Left colon (tissue), 2 donors: ENCODE data around the gene NRG2. TPM values are rescaled to one million over a fixed set of nuclear protein-coding genes. Genes with fewer than 3 reads are reported as not detected.

Experiments used
- ATAC-seq: fragments of 200-7000 bp; cut with Tn5 transposase; one replicate; pipeline ENCODE4 v1.9.1; 2020; ENCODE audit warnings: mild to moderate bottlenecking, moderate library complexity
- DNase-seq, 2 donors: peaks; one replicate each; pipeline ENCODE4 v3.0.0-alpha.2; 2020
- intact Hi-C, 2 donors: fragments of 100-400 bp; cut with DNase I in 1 of 2; cut with micrococcal nuclease in 1 of 2; formaldehyde crosslinking; loops; one replicate each; pipeline versions ENCODE4 v1.11.2 to v1.14.0; 2022; cut with DNase I, micrococcal nuclease
- total RNA-seq, 2 donors: library from RNA; stranded (reverse); fragmentation: NEBNext Ultra II Directional; extraction: Animal tissue kit (Norgen Biotek cat#: 25700); gene quantifications; one replicate each; pipeline ENCODE4 v1.2.1, GENCODE V29; 2021
- donor health status: DM: no; HTN: no; CAD: no.
- donor health status: DM: yes; HTN: yes; CAD: no.

Gene NRG2
- total RNA-seq, 2 donors from 2014 or later = 0.06 to 1.1 TPM

DNA sequence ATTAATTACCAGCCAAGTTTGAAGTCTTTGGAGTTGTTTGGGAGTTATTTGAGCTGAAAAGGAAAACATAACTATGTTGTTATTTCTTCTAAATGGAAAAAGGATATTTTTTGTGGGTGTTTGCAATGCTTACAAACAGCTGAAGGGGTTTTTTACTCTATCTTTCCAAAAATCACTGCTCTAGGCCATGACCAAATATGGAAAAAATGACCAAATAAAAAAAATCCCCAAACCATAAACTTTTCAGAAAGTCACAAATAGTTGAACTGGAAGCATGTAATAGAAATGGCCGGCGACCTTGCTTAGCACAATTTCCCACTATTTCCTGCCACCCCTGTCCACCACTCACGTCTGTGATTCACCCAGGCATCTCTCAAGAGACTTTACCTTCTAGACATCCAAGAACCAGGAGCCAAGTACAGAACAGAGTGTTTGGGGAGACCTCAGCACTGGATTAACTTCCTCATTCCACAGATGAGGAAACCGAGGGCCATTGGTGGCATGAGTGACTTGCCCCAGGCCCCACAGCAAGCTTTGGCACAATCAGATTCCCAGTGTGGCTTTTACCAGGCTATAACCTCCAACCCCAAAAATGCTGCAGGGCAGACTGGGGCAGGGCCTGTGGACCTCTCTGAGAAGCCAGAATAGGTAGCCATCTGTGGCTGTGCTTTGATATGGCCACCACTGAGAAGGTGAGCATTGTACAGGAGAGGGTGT lies 84.5 kb downstream of the NRG2 start:
- intact Hi-C loops = no loop called here
- DNase-seq (no peak), ATAC-seq (no peak)

DNA sequence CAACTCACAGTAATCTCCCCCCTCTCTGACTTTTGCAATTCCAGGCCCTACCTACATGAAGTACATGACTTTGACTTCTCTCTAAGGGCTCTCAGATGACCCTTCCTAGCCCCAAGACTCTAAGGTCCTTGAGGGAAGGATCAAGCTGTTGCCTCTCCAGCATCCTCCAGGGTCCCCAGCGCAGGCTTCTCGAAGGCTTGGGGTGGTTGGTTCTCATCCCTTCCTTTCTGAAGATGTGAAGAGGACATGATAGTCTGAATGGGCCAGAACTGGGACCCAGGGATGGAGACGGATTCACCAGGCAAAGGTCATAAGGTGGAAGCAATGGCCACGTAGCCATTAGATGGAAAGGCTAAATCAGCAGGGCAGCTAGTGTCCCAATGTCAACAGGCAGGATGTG lies 86.8 kb downstream of the NRG2 start:
- intact Hi-C loops = no loop called here
- ATAC-seq (no peak), DNase-seq (no peak)

DNA sequence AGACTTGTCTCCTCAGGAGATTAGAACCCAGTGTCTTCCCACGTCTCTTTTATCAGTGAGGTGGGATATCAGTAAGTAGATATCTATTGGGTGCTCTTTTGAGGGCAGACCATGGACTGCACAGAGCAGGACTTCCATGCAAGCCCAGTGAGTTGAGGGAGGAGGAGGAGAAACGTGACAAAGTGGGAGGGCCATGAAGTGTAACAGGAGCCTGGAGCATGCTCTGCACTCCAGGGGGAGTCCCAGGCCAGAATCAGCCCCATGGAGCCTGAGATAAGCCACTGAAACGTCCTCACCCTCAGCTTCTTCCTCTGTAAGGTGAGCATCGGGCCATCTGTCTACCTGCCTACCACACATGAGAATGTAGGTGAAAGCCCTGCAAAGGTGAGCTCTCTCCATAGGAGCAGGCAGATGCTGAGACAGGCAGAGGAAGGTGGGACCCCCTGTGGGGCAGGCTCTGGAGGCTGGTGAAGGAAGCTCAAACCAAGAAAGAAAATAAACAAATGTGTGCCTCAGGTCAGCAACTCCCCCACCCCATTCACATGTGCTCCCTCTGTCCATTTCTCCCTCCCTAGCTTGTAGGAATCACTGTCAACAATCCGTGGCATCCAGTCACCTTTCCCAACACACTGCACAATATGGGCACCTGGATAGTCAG lies 87.4 kb downstream of the NRG2 start:
- intact Hi-C loops = no loop called here
- DNase-seq = no peak
- ATAC-seq = no peak

DNA sequence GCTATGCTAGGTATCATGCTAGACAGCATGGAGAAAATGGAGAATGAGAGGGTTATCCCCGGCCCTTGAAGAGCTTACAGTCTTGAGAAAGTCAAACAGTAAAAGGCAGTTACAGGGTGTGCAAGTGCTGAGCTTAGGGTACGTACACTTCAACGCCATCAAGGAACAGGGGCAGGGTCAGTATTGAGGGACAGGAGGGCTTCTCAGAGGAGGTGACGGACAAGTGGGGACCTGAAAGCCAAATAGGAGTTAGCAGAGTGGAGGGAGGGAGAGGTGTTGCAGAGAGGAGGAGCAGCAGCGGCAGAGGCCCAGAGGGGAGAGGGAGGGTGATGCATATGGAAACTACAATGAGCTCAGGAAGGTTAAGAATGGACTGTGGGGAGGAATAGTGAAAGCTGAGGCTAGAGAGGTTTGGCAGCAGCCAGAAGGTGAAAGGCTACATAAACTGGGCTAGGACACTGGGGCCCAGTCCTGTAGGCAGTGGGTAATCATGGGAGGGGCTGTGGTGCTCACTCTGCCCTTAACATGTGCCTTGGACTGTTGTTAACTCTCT lies 88.0 kb downstream of the NRG2 start:
- no peak for ATAC-seq
- intact Hi-C loops = no loop called here
- no peak for DNase-seq

DNA sequence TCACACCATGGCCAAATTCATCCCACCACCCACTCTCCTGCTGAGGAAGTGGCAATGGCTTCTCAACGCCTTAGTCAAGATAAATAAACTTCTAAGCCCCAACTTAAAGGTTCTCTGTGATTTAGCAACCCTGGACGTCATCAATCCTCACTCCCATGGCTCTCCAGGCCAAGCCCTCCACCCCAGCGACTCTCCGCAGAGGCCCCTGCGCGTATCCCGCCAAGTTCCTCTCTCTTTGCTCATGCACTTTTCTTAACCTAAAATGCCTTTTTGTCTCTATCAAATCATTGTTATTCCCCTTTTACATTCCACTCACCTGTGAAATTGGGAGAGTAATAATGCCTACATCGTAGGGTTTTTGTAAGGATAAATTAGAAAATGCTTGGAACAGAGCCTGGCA lies 88.6 kb downstream of the NRG2 start:
- ATAC-seq (no peak), DNase-seq (no peak)
- intact Hi-C loops = no loop called here

DNA sequence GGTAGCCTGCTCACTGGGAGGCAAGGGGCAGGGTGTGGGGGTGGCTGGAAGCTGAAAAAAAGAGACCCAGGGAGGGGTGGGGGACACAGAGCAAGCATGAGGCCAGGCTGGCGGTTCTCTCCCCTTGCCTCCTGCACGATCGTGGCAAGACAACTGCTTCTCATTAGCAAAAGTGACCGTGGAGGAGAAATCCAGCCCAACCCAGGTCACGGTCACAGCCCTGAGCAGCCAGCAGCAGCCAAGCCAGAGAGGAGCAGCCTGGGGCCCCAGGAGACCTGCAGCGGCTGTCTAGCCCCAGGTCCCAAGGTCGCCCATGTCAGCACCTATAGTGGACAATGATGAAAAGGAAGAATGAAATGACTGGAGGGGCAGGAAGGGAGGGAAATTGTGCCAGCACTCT lies 89.1 kb downstream of the NRG2 start:
- DNase-seq (no peak), ATAC-seq (no peak)

DNA sequence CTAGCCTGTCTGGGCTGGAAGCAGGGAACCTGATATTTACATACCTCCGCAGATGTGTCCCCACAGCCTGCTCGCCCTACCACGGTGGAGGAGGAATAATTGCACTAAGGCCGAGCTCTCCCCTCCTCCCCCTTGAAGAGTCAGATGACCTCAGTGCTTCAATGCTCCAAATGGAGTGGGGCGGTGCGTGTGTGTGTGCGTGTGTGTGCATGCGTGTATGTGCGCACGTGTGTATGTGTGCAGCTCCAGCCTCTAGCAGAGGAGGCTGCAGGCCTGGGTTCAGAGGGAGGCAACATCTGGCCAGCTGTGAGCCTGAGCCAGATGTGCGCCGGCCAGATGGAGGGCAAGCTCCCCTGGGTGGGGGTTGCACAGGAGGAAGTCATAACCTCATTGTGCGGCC lies 90.5 kb downstream of the NRG2 start:
- ATAC-seq (no peak), DNase-seq (no peak)
- intact Hi-C loops = no loop called here

More for the DNA sequence above, 89.1 kb downstream of the NRG2 start:
- intact Hi-C loops = no loop called here

DNA sequence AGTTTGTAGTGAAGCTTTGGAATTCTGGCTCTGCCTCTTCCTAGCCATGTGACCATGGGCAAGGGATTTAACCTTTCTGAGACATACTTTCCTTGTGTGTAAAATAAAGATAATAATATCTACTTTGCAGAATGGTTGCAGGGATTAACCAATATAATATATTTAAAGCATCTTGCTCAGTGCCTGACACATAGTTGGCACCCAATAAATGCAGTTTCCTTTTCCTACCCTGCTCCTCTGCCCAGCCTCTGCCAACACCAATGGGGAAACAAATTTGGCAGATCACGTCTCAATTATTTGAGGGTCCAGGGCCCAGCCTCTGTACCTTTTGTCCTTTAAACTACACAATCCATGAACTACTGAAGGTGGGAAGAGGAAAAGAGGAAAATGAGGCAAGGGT lies 91.1 kb downstream of the NRG2 start:
- DNase-seq = no peak
- no peak for ATAC-seq
- intact Hi-C loops = no loop called here

DNA sequence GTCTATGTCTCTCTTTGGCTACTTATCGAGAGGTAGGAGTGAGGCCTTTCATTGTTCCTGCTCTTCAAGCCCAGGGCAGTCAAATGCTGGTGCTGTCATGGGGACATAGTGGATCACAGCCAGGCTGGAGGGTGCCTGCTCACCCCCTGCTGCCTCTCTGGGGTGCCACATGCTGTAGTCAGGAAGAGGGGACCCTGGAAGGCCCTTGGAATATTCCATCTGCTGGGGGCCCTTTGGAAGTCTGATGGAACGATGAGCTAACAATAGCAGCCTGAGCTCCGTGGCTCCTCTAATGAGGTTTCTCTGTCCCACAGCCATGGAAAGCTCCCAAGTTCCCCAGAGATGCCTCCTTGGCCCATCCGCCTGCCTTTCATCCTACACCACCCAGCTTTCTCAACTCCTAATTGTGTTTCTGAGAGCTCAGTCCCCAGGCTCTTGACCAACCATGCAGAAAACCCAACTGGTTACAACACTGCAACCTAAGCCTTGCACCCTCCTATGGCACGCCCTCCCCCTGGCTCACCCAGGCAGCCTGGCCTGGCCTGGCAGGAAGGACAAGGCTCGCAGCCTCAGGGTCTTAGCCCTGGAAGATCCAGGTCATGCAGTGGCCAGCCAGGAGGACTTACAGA lies 91.7 kb downstream of the NRG2 start:
- DNase-seq (no peak), ATAC-seq (no peak)

DNA sequence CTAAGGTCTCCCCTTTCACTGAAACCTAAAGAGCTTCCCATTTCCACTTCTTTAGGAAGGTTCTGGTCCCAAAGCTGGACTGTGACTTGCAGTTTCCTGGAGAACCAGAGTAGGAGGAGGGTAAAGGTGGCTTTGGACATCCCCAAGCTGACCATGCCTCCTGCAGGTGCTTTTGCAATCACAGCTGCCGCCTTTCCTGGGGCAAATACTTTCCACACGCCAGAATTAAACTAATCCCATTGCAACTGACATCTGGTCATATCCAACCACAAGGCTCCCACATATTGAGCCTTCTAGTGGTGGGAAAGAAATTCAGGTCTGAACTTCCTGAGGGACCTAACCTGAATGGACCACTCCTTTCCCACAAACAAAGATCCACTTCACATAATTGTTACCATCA lies 92.7 kb downstream of the NRG2 start:
- ATAC-seq (no peak), DNase-seq (no peak)
- intact Hi-C loops = no loop called here

More for the DNA sequence above, 91.7 kb downstream of the NRG2 start:
- intact Hi-C loops = no loop called here

DNA sequence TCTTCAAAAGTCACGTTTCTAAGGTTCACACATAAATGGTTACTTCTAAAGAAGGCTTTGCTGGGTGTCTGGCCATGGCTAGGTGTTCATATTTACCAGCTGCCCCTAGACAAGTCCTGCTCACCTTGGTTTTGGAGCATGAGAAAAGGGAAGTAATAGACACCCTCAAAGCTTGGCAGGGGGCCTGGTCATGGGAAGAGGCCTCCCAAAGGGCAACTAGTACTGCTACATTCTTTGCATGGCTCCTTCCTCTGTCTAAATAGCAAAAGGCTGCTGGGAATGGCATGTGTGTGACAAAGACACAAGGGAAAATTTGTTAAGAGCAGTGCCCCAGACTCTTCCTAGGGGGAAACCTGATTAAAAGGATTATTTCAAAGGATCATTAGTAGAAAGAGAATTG lies 93.4 kb downstream of the NRG2 start:
- intact Hi-C loops = no loop called here
- no peak for DNase-seq
- no peak for ATAC-seq

DNA sequence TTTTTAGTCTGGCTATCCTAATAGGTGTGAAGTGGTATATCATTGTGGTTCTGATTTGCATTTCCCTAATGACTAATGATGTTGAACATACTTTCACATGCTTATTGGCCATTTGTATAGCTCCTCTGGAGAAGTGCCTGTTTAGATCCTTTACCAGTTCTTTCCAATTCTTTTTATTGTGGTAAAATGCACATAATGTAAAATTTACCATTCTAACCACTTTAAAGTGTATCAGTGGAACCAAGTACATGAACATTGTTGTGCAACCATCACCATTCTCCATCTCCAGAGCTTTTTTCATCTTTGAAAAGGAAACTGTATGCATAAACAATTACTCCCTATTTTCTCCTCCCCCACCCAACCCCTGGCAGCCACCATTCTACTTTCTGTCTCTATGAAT lies 95.4 kb downstream of the NRG2 start:
- no peak for ATAC-seq
- no peak for DNase-seq
- intact Hi-C loops = no loop called here

DNA sequence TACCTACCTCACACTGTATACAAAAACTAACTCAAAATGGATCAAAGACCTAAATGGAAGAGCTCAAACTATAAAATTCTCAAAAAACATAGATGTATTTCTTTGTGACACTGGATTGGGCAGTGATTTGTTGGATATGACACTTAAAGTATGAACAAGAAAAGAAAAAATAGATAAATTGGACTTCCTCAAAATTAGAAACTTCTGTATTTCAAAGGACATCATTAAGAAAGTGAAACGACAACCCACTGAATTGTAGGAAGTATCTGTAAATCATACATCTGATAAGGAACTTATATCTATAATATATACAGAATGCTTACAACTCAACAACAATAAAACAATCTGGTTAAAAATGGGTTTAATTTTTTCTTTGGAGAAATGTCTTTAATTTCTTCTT lies 96.7 kb downstream of the NRG2 start:
- intact Hi-C loops = no loop called here
- ATAC-seq = no peak
- no peak for DNase-seq

DNA sequence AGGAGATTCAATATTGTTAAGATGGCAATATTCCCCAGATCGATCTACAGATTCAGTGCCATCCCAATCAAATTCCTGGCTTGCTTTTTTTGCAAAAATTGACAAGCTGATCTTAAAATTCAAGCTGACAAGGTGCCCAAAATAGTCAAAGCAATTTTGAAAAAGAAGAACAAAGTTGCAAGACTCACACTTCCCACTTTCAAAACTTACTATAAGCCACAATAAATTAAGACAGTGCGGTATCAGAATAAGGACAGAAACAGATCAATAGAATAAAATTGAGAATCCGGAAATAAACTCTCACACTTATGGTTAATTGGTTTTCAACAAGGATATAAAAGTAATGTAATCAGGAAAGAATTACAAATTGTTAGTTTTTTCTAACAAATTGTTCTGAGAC lies 97.1 kb downstream of the NRG2 start:
- DNase-seq = no peak
- ATAC-seq = no peak
- intact Hi-C loops = no loop called here

DNA sequence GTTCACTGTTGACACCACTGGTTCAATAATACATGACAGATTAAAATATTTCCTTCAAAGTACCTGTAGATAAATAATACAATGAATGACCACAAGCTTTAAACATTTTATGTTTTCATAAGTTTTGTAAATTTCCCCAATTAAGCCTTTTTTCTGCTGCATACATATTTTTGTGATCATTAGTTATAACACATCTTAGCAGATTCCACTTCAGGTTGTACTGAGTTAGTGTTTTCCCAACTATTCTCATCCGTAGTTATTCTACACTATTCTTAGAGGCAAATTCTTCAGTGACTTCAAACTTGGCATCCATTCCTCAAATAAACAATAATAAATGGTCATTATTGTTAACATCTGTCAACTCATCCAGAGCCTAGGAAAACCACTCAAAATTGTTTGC lies 100.9 kb downstream of the NRG2 start:
- intact Hi-C loops = no loop called here
- DNase-seq (no peak), ATAC-seq (no peak)

DNA sequence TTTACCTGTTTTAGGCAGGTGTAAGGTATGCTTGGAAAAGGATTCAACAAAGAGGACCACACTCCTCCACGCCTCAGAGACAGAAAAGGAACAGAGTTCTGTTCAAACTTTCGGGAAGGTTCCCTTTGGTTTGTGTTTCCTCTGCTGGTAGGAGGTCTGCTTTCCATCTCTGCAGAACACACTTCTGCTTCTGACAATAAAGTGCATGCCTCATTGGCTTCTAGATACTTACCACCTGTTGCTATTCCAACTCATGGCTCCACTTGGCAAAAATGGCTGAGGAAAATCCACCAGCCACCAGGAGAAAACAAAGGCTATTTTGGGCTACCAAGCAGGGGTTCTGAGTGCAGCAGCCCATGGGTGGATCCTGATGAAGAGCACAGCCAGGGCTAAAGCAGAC lies 112.7 kb downstream of the NRG2 start:
- ATAC-seq (no peak), DNase-seq (no peak)
- intact Hi-C loops = no loop called here

DNA sequence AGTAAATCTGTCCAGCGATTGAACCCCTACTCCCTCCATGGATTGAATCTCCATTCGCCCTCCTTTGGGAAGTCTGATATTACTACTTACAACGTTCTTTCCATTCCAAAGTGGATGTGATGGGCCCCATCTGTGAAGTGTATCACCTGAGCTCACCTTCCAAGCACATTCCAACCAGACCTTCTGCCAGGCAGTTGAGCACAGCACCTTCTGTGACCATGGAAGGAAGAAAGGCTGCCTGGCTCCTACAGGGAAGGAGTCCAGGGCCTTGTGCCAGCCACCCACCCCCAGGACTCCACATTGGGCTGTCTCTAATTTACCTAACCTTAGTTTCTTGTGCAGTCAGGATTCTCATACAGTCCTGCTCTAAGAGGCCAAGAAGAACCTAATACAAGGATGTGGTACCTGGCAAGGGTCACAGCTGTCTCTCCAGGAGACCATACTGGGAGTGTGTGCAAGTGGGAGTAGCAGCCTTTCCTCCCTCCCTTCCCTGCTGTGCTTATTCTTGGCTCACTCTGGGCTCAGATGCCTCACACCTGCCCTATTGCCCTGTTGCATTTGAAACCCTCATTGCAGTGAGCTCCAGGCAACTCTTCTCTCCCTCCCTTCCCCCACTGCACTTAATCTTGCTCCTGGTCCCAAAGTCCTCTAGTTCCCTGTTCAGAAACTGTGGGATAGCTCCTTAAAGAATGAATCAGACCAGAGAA lies 116.1 kb downstream of the NRG2 start:
- DNase-seq (no peak), ATAC-seq (no peak)
- intact Hi-C loops = no loop called here

DNA sequence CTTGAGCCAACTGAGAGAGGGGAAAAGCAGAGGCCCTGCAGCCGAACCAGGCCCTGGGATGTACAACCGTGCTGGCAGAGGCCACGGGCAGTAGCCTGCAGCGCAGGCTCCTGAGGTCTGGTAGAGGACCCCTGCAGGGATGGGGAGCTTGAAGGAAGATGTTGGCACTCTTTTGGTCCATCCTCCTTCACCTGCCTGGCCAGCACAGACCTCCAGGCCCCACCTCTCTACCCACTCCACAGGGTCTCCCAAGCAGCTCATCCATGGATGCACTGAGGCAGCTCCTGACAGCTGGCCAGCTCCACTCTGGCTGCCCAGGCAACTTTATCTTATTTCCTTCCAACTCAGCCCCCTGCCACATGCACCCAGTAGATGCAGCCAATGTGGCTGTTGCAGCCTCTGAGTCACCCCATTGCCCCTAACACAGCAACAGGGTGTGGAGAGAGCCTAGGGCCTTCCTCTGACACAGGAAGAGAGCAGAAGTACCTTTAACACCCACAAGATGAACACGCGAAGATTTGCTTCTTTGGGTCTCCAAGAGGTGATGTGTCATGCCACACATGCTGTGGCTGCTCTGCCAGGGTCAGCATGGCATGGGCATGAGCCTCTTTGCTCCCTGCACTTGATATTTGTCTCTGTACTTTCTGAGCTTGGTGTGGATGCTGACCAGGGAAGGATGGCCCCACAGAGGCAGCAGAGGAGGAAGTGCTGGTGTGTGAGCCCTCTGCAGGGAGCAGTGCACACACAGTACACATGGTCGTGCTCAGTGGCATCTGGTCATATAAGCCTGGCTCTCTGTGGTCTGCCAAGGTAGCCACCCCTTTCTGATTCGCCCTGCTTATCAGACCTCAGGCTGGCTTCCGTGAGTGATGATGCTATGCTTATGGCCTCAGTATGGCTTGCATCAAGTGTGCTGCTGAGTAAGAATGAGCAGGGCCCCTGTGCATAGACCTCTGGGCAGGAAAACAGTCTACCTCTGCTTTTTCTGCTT lies 117.2 kb downstream of the NRG2 start:
- ATAC-seq = no peak
- DNase-seq = no peak
- intact Hi-C loops = no loop called here

DNA sequence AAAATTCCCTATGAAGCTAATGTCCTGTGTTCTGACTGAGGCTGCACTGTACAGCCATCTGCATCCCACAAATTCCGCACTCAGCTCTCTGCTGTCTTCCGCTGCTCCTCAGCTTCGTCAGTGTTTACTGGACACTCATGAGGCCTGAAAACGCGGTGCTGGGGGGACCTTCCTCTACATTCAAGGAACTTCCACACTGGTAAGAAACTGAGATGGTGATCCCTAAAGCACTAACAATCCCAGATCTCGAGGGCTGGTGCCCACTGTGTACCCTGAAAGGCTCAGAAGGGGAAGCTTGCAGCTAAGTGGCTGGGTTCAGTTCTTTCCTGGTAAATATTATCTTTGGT lies 117.9 kb downstream of the NRG2 start:
- no peak for DNase-seq
- no peak for ATAC-seq
- intact Hi-C loops = no loop called here
